Natural killer cell treated with Interleukin-12 subunit alpha and Interleukin-12 subunit beta and Interleukin-15 and Interleukin-18, amount 100 ng/mL, for 72 hours (primary cell): Measurements from ENCODE around the gene DRGX. TPM values are rescaled to one million over a fixed set of nuclear protein-coding genes. Genes with fewer than 3 reads are reported as not detected.
A peak's percentile ranks its signal among the peaks of the same experiment; 100 is the strongest.

ENCODE experiments used
- ATAC-seq, 2 donors: fragments of 150-1000 bp; cut with Tn5 transposase in 1 of 2; sonication (Bioruptor Pico), chemical (Tn5 transposase) in 1 of 2; 2 replicates each; pipeline ENCODE4 v1.10.0; 2021
- DNase-seq: peaks from one replicate; pipeline ENCODE4 v3.0.0; 2022; ENCODE audit warnings: low spot score
- H3K27ac Mint-ChIP-seq, 2 donors: 1 replicate in 1 of 2; 2 replicates in 1 of 2; pipeline ENCODE4 v1.8.0; 2022; ENCODE audit warnings: mixed read lengths in 2 of 2, mild to moderate bottlenecking in 1 of 2, moderate library complexity in 1 of 2
- H3K27me3 Mint-ChIP-seq, 2 donors: 1 replicate in 1 of 2; 2 replicates in 1 of 2; pipeline ENCODE4 v1.8.0; 2022; ENCODE audit warnings: mixed read lengths in 2 of 2
- H3K36me3 Mint-ChIP-seq: one replicate; pipeline ENCODE4 v1.8.0; 2022; ENCODE audit warnings: mixed read lengths
- H3K4me1 Mint-ChIP-seq, 2 donors: 1 replicate in 1 of 2; 2 replicates in 1 of 2; pipeline ENCODE4 v1.8.0; 2022; ENCODE audit warnings: low read depth in 2 of 2, mixed read lengths in 2 of 2, mild to moderate bottlenecking in 1 of 2
- H3K4me3 Mint-ChIP-seq: one replicate; pipeline ENCODE4 v1.8.0; 2022; ENCODE audit warnings: mixed read lengths
- H3K9me3 Mint-ChIP-seq: 2 replicates; pipeline ENCODE4 v1.8.0; 2022; ENCODE audit warnings: mixed read lengths
- total RNA-seq, 2 donors: library from RNA; stranded (reverse); gene quantifications; one replicate each; pipeline ENCODE4 v1.2.3, GENCODE V29; 2022

Gene DRGX
- total RNA-seq, 2 donors from 2014 or later: not detected

DNA sequence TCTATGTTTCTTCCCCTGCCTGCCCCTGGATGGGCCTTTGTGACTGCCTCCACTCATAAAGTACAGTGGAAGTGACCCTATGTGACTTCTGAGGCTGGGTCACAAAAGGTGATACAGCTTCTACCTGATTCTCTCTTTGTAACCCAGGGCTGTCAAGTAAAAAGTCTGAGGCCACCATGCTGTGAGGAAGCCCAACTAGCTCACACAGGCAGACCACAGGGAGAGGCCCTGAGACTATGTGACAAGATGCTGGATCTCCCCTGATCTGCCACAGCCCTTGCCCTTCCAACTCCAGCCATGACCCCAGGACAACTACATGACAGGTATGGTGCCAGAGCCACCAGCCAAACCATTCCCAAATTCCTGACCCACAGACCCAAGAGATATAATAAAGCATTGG is 45.8 kb downstream of the DRGX start:
- H3K27me3 Mint-ChIP-seq: peaks cover 0 to 3% of the 10 kb centered on the region in 2 donors
- H3K4me3 Mint-ChIP-seq: no peak overlapping the region
- no peaks in the 10 kb centered on the region for H3K4me1 Mint-ChIP-seq
- no peak for ATAC-seq
- no peak overlapping the region for H3K27ac Mint-ChIP-seq
- no peak for DNase-seq
- no peaks in the 10 kb centered on the region for H3K36me3 Mint-ChIP-seq
- peaks cover 4% of the 10 kb centered on the region for H3K9me3 Mint-ChIP-seq

DNA sequence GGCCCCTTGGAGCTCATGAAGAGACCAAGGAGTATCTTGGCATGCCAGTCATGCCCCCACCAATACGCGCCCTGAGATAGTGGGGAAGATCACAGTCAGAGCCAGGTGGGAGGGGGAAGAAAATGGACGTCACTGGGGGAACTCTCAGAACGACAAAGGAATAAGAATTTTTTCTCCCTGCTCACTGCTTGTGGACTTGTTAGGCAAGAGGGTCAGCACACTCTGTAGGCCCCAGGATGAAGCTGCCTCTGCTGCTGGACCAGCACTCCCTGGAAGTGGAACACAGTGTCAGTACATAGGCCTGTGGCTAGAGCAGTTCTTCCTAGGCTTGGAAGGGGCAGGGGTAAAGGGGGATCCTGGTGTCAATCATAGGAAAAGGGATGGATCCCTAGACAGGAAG is 46.5 kb downstream of the DRGX start:
- Mint-ChIP-seq H3K27me3 (peaks cover 0 to 5% of the 10 kb centered on the region in 2 donors), H3K27ac (no peak overlapping the region), H3K4me1 (no peaks in the 10 kb centered on the region), H3K9me3 (peaks cover 4% of the 10 kb centered on the region), H3K36me3 (no peaks in the 10 kb centered on the region), H3K4me3 (no peak overlapping the region)
- peak; percentile 23 for DNase-seq
- no peak for ATAC-seq

DNA sequence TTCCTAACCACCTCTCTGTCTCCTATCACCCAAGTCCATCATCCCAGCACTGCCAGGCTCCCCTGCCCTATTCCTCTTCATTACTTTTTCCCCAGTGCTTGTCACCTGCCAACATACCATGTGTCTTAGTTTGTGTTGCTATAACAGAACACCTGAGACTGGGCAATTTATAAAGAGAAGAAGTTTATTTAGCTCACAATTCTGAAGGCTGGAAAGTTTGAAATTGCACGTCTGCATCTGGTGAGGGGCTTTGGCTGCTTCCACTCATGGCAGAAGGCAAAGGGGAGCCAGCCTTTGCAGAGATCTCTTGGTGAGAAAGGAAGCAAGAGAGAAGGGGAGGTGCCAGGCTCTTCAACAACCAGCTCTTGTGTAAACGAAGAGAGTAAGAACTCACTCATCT is 47.3 kb downstream of the DRGX start:
- peaks cover 0 to 7% of the 10 kb centered on the region in 2 donors for H3K27me3 Mint-ChIP-seq
- H3K9me3 Mint-ChIP-seq: peaks cover 4% of the 10 kb centered on the region
- no peak overlapping the region for H3K27ac Mint-ChIP-seq
- DNase-seq (no peak), ATAC-seq (no peak)
- H3K4me3 Mint-ChIP-seq: no peak overlapping the region
- no peaks in the 10 kb centered on the region for H3K4me1 Mint-ChIP-seq
- no peaks in the 10 kb centered on the region for H3K36me3 Mint-ChIP-seq

DNA sequence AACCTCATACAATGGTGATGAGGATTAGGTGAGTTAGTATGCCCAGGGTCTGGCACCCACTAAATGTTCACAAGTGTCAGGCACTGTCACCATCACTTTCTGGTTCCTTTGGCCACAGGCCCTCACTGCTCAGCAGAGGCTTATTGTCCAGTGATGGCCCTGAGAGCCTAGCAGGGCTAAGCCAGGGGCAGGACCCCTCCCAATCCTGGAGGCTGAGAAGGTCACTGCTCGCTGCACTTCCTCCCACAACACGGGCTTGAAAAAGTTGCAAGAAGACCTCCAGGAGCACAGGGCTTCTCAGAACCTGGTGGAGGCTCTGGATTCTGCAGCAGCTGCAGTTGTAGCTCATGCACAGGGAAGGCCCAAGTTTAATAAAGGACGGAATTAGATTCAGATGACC is 48.1 kb downstream of the DRGX start:
- peak in 1 of 2 donors; percentile 44 for ATAC-seq
- Mint-ChIP-seq H3K36me3 (no peaks in the 10 kb centered on the region), H3K4me1 (no peaks in the 10 kb centered on the region), H3K27ac (no peak overlapping the region), H3K27me3 (peaks cover 0 to 7% of the 10 kb centered on the region in 2 donors), H3K9me3 (peaks cover 4% of the 10 kb centered on the region), H3K4me3 (no peak overlapping the region)
- no peak for DNase-seq

DNA sequence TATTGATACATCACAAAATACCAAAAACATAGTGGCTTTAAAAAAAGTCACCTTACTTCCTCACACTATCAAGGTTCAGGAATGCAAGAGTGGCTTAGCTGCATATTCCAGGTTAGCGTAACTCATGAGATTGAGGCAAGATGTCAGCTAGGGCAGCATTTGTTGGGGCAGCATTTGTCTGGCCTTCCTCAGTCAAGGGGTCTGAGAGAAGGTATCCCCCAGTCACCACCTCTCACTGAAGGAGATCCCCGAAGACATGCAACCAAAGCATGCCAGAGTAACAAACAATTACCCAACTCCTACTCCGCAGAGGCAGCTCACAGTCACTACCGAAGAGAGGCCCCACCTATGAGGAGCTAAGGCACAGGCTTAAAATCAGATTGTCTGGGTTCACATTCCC is 48.5 kb downstream of the DRGX start:
- ATAC-seq: no peak
- Mint-ChIP-seq H3K4me3 (no peak overlapping the region), H3K27ac (no peak overlapping the region), H3K9me3 (peaks cover 4% of the 10 kb centered on the region), H3K36me3 (no peaks in the 10 kb centered on the region), H3K4me1 (no peaks in the 10 kb centered on the region), H3K27me3 (peaks cover 0 to 7% of the 10 kb centered on the region in 2 donors)
- peak; percentile 38 for DNase-seq

DNA sequence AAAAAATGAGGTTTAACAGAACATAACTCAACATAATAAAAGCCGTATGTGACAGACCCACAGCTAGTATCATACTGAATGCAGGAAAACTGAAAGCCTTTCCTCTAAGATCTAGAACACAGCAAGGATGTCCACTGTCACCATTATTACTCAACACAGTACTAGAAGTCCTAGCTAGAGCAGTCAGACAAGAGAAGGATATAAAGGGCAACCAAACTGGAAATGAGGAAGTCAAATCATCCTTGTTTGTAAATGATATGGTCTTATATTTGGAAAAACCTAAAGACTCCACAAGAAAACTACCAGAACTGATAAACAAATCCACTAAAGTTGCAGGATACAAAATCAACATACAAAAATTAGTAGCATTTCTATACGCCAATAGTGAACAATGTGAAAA is 51.0 kb downstream of the DRGX start:
- no peak overlapping the region for H3K4me3 Mint-ChIP-seq
- no peaks in the 10 kb centered on the region for H3K36me3 Mint-ChIP-seq
- H3K27ac Mint-ChIP-seq: no peak overlapping the region

DNA sequence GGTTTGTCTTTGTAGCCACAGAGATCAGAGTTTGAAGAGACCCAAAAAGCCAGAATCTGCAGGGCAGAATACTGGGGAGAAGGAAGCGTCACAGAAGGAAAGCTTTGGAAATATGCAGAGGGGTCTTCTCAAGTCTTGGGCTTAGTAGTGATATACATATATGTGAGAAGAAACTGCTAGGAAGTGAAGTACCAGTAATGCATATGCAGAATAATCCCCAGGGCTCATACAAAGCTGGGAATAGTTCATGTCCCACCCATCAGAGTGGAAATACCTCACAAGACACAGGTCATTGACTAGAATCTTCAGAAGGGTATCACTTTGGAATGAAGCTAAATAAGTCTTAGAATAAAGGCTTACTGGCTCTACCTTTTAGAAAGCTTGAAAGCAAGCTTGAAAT is 57.3 kb downstream of the DRGX start:
- peaks cover 15 to 17% of the 10 kb centered on the region in 2 donors for H3K4me1 Mint-ChIP-seq
- H3K9me3 Mint-ChIP-seq: peaks cover 11% of the 10 kb centered on the region
- peaks cover 0 to 8% of the 10 kb centered on the region in 2 donors for H3K27me3 Mint-ChIP-seq
- H3K27ac Mint-ChIP-seq: no peak overlapping the region
- H3K4me3 Mint-ChIP-seq: no peak overlapping the region
- peaks cover 18% of the 10 kb centered on the region for H3K36me3 Mint-ChIP-seq
- ATAC-seq (no peak), DNase-seq (no peak)

More for the DNA sequence above, 51.0 kb downstream of the DRGX start:
- peaks cover 7 to 8% of the 10 kb centered on the region in 2 donors for H3K27me3 Mint-ChIP-seq
- DNase-seq (no peak), ATAC-seq (no peak)
- no peaks in the 10 kb centered on the region for H3K4me1 Mint-ChIP-seq
- H3K9me3 Mint-ChIP-seq: no peaks in the 10 kb centered on the region

DNA sequence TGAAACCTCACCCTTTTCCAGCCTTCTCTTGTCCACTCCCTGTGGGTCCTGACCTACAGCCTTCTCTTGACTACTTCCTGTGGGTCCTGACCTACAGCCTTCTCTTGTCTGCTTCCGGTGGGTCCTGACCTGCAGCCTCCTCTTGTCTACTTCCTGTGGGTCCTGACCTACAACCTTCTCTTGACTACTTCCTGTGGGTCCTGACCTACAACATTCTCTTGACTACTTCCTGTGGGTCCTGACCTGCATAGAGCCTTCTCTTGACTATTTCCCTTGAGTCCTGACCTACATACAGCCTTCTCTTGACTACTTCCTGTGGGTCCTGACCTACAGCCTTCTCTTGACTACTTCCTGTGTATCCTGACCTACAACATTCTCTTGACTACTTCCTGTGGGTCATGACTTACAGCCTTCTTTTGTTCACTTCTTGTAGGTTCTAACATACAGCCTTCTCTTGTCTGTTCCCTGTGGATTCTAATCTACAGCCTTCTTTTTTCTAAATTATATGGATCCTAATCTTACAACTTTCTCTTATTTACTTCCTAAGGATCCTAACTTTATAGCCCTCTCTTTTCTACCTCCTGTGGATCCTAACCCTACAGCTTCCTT is 60.4 kb downstream of the DRGX start:
- H3K27me3 Mint-ChIP-seq: no peaks in the 10 kb centered on the region
- DNase-seq: no peak
- peaks cover 15 to 17% of the 10 kb centered on the region in 2 donors for H3K4me1 Mint-ChIP-seq
- H3K27ac Mint-ChIP-seq: peak overlapping the region; percentile 86 to 90
- peak overlapping the region; percentile 81 for H3K4me3 Mint-ChIP-seq
- H3K36me3 Mint-ChIP-seq: peaks cover 18% of the 10 kb centered on the region
- peaks cover 11% of the 10 kb centered on the region for H3K9me3 Mint-ChIP-seq
- peak; percentile 92 for ATAC-seq

DNA sequence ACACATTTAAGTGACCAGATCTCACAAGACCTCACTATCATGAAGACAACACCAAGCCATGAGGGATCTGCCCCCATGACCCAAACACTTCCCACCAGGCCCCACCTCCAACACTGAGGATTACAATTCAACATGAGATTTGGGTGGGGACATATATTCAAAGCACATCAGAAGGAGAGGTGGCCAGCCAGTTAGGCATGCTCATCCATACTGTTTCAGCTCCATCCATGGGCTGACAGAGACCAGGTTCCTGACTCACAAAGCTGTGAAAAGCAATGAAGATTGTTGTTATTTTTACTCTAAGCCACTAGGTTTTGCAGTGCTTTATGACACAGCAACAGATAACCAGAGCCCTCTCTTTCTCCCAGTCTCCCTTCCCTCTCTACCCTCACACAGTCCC is 60.9 kb downstream of the DRGX start:
- Mint-ChIP-seq H3K4me3 (peak overlapping the region; percentile 81), H3K27ac (peak overlapping the region; percentile 86 to 90), H3K4me1 (peaks cover 15 to 17% of the 10 kb centered on the region in 2 donors), H3K36me3 (peaks cover 18% of the 10 kb centered on the region), H3K27me3 (no peaks in the 10 kb centered on the region), H3K9me3 (peaks cover 11% of the 10 kb centered on the region)
- DNase-seq: no peak
- ATAC-seq: no peak

DNA sequence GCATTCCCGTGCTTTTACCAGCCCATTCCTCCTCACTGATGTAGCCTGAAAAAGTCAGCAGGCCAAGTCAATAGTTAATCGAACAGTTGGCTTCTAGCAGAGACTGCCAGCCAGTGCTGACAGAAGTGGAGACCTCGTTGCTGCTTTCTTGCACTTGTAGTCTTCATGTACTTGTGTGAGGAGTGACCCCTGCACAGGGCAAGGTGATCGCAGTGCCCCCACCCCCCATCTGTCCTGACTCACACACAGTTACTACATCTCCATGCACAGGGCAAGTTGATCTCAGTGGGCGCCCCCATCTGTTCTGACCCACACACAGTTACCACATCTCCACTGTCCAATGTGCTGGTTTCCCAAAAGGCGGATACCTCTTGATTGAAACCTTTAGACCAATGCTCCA is 62.7 kb downstream of the DRGX start:
- DNase-seq: no peak
- no peak overlapping the region for H3K4me3 Mint-ChIP-seq
- no peaks in the 10 kb centered on the region for H3K27me3 Mint-ChIP-seq
- peaks cover 18% of the 10 kb centered on the region for H3K36me3 Mint-ChIP-seq
- peaks cover 15 to 17% of the 10 kb centered on the region in 2 donors for H3K4me1 Mint-ChIP-seq
- ATAC-seq: no peak
- peaks cover 11% of the 10 kb centered on the region for H3K9me3 Mint-ChIP-seq
- no peak overlapping the region for H3K27ac Mint-ChIP-seq

DNA sequence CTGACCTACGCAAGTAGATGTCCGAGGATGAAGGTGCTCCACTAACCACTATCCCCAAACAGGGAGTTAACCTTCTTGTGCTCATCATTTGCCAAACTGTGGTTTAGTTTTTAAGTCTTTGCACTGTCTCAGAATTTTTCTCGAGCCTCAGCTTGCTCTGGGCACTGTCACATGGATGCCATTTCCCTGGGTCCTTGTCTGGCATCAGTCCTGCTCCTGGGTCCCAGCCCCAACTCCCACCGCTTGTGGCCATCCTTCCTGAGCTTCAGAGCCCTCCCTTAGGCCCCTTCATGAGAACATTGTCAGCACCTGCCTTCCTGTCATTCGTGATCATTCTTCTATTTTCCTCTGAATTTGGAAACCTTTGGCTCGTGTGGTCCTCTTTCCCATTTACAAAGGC is 63.1 kb downstream of the DRGX start:
- Mint-ChIP-seq H3K36me3 (peaks cover 18% of the 10 kb centered on the region), H3K27ac (no peak overlapping the region), H3K4me3 (no peak overlapping the region), H3K4me1 (peaks cover 15 to 17% of the 10 kb centered on the region in 2 donors), H3K27me3 (no peaks in the 10 kb centered on the region), H3K9me3 (peaks cover 11% of the 10 kb centered on the region)
- no peak for DNase-seq
- ATAC-seq: no peak

DNA sequence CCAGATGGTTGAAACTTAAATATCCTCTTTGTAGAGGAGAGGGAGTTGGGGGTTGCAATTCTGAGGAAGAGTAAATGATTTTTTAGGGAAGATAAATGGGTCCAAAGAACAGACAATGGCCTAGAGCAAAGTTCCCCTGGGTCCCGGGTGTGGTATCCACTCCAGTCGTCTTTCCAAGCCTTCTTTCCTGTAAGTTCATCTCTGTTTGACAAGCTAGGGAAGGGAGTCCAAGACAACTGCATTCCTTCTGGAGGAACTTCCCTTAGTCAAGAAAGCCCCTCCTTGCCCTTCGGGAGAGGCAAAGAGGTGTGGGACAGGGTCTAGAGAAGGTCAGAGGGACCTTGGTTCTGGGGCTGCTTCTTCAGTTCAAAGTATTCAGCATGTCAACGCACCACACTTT is 63.6 kb downstream of the DRGX start:
- DNase-seq (no peak), ATAC-seq (no peak)
- H3K36me3 Mint-ChIP-seq: peaks cover 18% of the 10 kb centered on the region
- H3K27me3 Mint-ChIP-seq: no peaks in the 10 kb centered on the region
- H3K4me1 Mint-ChIP-seq: peaks cover 15 to 17% of the 10 kb centered on the region in 2 donors
- peaks cover 11% of the 10 kb centered on the region for H3K9me3 Mint-ChIP-seq
- no peak overlapping the region for H3K27ac Mint-ChIP-seq
- no peak overlapping the region for H3K4me3 Mint-ChIP-seq

DNA sequence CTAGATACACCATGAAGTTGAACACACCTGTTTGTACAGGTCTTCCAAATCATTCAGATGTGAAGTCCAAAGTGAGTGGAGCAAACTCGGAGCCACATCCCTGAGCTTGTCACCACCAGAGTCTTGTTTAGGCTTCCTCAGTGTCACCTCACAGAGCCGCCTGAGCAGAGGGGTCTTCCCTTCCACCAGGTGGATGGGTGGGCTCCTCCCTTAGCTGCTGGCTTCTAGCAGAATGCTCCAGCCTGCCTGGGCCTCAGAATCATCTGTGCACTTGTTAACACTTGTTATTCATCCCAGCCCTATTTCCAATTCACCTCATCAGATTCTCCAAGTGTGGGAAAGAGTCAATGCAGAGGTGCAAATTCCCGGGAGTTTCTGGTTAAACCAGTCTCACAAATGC is 64.5 kb downstream of the DRGX start:
- H3K27me3 Mint-ChIP-seq: no peaks in the 10 kb centered on the region
- no peak overlapping the region for H3K4me3 Mint-ChIP-seq
- ATAC-seq: no peak
- H3K4me1 Mint-ChIP-seq: peaks cover 15 to 17% of the 10 kb centered on the region in 2 donors
- no peak overlapping the region for H3K27ac Mint-ChIP-seq
- H3K9me3 Mint-ChIP-seq: peaks cover 11% of the 10 kb centered on the region
- no peak for DNase-seq
- H3K36me3 Mint-ChIP-seq: peaks cover 18% of the 10 kb centered on the region

DNA sequence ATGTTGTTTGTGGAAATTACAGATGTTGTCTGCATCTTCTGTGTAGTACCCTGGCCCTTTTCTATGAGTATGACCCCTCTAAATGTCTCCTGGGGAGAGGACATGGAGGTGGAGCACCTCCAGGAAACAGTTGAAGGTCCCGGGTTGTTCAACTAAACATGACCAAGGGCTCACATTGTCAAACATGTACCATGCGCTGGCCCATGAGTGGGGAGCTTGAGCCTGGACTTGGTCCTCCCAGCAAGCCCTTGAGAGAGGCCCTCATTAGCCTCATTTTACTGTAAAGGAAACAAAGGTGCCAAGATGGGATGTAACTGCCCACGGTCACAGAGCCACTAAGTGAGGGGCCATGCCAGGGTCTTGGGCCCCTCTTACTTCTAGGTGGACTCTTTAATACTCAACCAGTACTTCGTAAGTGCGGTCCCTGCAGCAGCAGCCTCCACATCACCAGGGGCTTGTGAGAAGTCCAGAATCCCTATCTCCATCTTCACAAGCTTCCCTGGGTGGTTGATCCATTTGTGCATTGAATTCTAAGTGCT is 65.7 kb downstream of the DRGX start:
- Mint-ChIP-seq H3K4me3 (no peak overlapping the region), H3K4me1 (peaks cover 6 to 8% of the 10 kb centered on the region in 2 donors), H3K27ac (no peak overlapping the region), H3K9me3 (peaks cover under 1% of the 10 kb centered on the region), H3K36me3 (peaks cover 7% of the 10 kb centered on the region), H3K27me3 (no peaks in the 10 kb centered on the region)
- ATAC-seq (no peak), DNase-seq (no peak)

DNA sequence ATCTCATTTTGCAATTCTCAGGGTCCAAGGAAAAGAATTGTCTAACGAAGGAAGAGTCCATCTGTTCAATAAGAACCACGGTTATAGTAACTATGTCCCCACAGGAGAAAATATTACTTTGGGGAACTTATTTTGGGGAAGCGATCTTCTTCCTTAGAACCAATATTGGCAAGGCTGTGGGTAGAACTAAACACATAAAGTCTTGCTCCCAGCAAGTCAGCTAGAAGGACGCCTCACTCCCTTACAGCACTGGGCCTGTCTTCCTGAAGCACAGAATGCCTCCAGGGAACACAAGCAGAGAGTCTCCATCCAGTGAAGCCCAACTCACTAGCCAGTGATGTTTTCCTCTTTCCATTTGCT is 66.8 kb downstream of the DRGX start:
- ATAC-seq (no peak), DNase-seq (no peak)
- Mint-ChIP-seq H3K4me1 (peaks cover 0 to 2% of the 10 kb centered on the region in 2 donors), H3K27ac (no peak overlapping the region), H3K4me3 (no peak overlapping the region), H3K36me3 (no peaks in the 10 kb centered on the region), H3K9me3 (no peaks in the 10 kb centered on the region), H3K27me3 (peaks cover 4 to 5% of the 10 kb centered on the region in 2 donors)
